ENCODE results near the gene LRRC25.

The LRRC25 gene

DNA sequence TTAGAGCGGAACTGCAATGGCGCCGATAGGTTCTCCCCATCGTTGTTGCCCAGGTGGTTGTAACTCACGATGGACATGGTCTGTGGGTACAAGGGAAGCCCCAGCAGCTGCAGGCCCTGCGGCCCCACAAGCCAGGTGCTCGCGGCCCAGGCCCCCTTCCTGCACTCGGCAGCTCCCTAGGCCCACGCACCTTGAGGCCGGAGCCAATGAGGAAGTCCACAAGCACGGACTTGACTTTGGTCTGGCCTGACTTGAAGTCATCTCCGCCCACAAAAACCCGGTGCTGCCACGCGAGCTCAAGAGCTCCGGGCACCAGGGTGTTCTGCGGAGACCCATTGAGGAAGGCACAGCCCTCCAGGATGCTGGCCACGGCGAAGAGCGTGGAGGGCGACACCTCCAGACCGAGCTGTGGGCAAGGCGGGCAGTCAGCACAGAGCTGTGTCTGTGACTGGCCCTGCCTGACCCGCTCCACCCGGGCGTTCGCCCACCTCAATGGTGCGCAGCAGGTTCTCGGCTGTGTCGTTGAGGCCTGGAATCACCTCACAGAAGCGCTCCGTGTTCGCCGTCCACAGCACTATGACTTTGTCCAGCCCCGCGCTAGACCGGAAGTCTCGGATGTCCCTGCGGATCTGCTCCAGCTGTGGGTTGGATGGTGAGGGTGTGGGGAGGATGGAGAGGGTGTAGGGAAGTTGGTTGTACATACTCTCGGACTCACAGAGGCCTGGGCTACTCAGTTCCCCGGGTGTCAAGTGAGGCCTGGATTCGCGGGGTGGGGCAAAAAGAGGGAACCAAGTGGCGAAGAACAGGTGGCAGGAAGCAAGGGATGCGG is 38.6 kb upstream of the LRRC25 start:
- FAIRE-seq, result no peak

- no peak for FAIRE-seq
Observed at GRCh38 chr19:18435178-18435841, 37.9 kb upstream of the LRRC25 start.

GRCh38 chr19:18434411-18435175 is 37.2 kb upstream of the LRRC25 start:
- FAIRE-seq, result no peak

DNA sequence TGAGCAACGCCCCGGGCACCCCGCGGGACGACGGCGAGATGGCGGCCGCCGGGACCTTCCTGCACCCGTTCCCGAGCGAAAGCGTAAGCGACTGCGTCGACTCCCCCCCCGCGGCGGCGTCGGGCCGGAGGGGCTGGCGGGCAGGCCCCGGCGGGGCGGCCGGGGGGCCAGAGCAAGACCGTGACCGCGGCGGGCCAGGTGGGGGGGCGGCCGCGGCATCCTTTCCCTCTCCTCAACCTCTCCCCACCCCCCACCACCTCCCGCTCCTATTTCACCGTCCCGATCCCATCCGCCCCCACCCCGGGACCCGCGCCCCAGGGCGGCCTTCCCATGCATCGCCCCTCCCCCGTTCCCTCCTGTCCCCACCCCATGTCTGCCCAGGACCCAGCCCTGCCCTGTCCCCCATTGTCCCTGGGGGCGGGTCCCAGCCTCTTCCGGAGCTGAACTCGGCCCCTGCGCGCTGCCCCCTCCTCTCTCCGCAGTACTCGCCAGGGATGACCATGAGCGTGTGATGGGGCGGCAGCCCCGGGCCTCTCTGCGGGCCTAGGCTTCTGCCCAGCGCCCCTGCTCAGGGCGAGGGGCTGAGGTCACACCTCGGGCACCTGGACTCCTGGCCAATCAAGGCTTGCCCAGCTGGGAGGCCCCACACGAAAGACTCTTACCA is 36.4 kb upstream of the LRRC25 start:
- FAIRE-seq, result no peak

GRCh38 chr19:18433015-18433691 is 35.7 kb upstream of the LRRC25 start:
- FAIRE-seq, result no peak

- FAIRE-seq, result no peak
Observed at GRCh38 chr19:18432275-18433014, 35.0 kb upstream of the LRRC25 start.

- FAIRE-seq, result no peak
Observed at GRCh38 chr19:18431351-18432197, 34.2 kb upstream of the LRRC25 start.

DNA sequence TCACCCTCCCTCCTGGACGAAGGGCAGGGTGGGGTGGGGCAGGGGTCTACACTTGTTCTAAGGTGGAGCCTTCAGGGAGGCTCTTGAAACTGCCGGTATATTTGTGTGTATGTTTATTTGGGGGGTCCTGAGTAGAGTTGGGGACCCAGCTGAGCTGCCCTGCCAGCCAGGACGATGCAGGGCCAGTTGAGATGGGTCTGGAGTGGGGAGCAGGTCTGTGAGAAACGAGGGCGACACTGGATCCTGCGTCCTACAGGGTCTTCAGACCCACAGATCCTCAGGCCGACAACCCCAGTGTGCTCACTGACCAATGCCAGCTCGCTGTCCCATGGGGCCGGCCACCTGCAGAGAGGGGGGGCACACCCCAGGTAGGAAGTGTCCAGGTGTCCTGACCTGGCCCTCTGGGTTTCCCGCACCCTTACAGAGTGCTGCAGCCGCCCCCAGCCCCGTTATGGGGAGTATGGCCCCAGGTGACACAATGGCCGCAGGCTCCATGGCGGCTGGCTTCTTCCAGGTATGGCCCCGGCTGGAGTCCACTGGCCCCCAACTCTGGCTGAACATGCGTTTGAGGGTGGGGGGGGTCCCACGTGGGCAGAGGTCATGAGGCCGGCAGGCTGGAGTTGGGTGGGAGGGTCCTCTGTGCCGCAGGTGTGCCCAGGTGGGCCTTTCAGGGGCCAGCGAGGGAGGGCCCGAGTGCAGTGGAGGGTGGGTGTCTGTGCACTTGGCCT is 33.2 kb upstream of the LRRC25 start:
- FAIRE-seq, result no peak

GRCh38 chr19:18429717-18430416 is 32.4 kb upstream of the LRRC25 start:
- FAIRE-seq, result no peak

GRCh38 chr19:18428787-18429674 is 31.6 kb upstream of the LRRC25 start:
- FAIRE-seq, result no peak

DNA sequence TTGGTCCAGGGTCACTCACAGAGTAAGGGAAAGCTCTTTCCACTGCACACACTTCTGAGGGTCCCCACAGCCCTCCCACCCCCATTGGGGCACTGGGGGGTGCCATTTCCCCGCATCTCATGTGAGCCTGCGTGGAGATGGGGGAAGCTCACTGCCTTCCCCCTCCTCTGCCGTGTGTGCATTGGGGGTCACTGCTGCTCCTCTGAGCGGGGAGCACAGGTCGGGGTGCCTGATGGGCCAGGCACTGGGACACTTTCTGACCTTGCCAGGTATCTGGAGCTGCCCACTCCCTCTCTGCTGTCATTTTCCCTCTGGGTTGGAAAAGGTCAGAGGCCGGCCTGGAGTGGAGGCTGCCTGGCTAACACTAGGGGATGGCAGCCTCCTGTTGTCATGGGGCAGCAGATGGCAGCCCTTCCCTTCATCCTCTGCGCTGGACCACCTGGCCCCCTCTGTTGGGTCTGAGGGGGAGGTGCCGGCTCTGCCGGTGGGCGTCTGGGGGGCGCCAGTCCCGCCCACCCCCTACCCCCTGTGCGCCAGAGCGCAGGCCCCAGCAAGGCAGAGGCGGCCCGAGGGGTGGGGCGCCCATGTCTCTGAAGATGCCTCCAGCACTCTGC is 30.9 kb upstream of the LRRC25 start:
- no peak for FAIRE-seq

GRCh38 chr19:18427743-18428113 is 30.3 kb upstream of the LRRC25 start:
- FAIRE-seq, result no peak

- no peak for FAIRE-seq
Observed at GRCh38 chr19:18427080-18427742, 29.8 kb upstream of the LRRC25 start.

GRCh38 chr19:18426416-18426767 is 29.0 kb upstream of the LRRC25 start:
- FAIRE-seq, result no peak

DNA sequence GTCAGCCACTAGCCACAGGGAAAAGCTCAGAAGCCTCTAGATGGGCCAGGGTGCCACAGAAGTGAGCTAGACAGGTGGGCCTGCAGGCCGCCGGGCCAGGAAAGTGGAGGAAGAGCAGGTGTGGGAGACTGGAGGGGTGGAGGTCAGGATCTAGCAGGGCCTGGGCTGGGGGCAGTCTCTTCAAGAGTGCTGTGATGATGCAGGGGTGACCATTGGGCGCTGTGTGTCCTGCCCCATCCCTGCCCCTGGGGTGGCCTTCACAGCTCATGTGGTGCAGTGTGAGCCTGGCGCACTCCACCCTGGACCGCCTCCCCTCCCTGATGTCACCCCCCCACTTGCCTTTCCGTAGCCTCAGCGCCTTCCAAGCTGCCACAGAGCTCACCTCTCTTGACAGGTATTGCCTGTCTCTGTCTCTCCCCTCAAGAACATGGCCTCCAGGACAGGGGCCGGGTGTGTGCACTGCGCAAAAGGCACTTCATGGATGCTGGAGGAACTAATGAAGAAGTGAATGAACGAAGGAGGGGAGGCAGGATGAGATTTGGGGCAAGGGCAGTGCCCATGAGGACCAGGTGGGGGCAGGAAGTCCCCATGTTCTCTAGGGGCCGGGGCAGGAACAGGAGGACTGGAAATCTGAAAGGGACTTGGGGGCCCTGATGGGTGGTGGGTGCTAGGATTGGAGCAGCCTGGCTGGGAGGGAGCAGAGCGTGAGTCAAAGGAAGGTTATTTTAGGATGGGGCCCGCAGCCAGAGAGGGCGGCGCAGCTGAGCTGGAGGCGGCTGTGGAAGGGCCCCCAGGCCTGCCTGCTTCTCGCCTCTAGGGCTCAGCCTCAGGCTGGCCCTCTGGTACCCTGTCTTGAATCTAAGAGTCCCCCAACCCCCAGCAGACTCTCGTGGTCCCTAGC is 28.3 kb upstream of the LRRC25 start:
- FAIRE-seq, result no peak

DNA sequence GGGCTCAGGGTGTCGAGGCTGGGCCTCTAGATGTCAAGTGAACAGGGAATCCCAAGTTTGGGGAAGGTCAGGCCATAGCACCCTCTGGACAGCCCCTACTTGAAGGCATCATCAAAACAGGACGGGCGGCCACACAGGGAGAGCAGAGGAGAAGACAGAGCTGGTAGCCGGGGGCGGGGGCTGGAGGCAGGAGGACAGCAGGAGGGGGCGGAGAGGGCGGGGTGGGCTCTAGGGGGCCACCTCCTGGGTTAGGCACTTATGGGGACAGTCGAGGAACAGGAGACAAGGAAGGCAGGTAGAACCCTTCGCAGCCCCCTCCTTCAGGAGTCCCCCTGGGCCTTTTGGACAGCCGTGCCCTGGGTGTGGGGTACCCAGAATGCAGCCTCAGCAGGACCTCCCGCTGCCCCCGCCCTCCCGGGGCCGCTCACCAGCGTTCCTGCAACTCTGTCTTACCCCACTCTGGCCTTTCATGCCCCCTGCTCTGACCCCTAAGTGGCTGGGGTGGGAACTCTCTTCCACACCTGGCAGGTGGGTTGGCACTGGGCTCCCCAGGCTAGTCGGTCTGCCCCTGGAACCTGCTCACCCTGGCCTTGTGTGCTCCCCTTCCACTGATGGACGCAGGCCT is 27.6 kb upstream of the LRRC25 start:
- no peak for FAIRE-seq

Data from islet of Langerhans (tissue), 1 donor.